Activated naive CD8-positive, alpha-beta T cell treated with anti-CD3 and anti-CD28 coated beads for 36 hours (primary cell): ENCODE data around the gene SOWAHB. TPM values are rescaled to one million over a fixed set of nuclear protein-coding genes. Genes with fewer than 3 reads are reported as not detected.

Source experiments
- DNase-seq: peaks from one replicate; pipeline ENCODE4 v3.0.0; 2021
- H3K27ac Mint-ChIP-seq: one replicate; pipeline ENCODE4 v1.8.0; 2022; ENCODE audit warnings: mild to moderate bottlenecking, moderate library complexity, mixed read lengths
- H3K27me3 Mint-ChIP-seq: one replicate; pipeline ENCODE4 v1.8.0; 2022; ENCODE audit warnings: mild to moderate bottlenecking, mixed read lengths
- H3K36me3 Mint-ChIP-seq: one replicate; pipeline ENCODE4 v1.8.0; 2021; ENCODE audit warnings: mild to moderate bottlenecking, mixed read lengths
- H3K4me1 Mint-ChIP-seq: one replicate; pipeline ENCODE4 v1.8.0; 2021; ENCODE audit warnings: mixed read lengths
- H3K4me3 Mint-ChIP-seq: one replicate; pipeline ENCODE4 v1.8.0; 2022; ENCODE audit warnings: mild to moderate bottlenecking, moderate library complexity, mixed read lengths
- H3K9me3 Mint-ChIP-seq: one replicate; pipeline ENCODE4 v1.8.0; 2022; ENCODE audit warnings: mixed read lengths
- total RNA-seq, 2 experiments: library from RNA; stranded (reverse); gene quantifications; one replicate each; pipeline ENCODE4 v1.2.3, GENCODE V29; 2021

Gene SOWAHB, protein sequence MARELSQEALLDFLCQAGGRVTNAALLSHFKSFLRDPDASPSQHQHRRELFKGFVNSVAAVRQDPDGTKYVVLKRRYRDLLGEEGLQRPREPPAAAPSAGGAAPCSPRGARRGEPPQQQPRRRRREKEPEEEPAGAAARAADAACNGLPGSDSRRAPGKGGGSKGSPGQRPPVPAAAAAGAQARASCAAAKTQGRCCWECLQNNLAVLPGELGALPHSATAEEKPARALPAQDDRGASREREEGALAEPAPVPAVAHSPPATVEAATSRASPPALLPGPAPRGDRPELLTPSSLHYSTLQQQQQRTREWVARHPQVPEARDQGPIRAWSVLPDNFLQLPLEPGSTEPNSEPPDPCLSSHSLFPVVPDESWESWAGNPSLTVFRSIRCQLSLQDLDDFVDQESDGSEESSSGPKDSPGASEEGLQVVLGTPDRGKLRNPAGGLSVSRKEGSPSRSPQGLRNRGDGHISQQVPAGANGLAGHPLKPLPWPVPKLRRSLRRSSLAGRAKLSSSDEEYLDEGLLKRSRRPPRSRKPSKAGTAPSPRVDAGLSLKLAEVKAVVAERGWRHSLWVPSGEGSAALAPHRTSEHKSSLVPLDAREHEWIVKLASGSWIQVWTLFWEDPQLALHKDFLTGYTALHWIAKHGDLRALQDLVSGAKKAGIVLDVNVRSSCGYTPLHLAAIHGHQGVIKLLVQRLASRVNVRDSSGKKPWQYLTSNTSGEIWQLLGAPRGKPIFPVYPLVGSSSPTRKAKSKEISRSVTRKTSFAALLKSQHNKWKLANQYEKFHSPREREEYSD
- under 1 TPM in 1 of 2 experiments, not detected in 1; 0.12 TPM for total RNA-seq

DNA sequence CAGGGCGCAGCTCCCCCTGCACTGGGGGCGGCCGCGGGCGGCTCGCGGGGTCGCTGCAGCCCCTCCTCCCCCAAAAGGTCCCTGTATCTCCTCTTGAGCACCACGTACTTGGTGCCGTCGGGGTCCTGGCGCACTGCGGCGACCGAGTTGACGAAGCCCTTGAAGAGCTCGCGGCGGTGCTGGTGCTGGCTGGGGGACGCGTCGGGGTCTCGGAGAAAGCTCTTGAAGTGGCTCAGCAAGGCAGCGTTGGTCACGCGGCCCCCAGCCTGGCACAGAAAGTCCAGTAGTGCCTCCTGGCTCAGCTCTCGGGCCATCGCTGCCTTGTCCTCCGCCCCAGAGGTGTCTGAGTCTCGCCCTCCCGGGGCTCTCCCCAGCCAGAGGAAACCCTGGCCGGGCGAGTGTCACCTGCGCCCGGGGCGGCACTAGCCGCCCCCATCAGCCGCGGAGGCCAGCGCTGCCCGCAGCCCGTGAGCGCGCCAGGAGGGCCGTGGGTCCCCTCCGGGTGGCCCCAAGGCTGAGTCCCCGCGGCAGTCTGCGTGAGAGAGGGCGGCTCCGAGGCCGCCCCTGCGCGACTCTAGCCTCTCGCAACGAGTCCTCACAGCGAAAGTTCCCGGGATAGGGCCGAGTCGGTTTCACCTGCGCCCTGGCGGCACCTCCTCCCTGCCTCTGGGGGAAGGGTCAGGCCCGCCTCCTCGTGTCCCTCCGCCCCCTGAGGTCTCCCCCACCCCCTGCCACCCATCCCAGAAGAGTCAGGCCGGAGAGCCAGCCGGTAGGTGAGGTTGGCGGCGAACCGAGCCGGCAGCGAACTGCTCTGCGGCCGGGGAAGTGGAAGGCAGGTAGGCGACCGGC is at the start of gene SOWAHB:
Gene SOWAHB (minus strand): TSS at position 609 of the 849 bp plus-strand sequence. CDS start 295 bp downstream, at position 314.
- peak; percentile 32 for DNase-seq
- Mint-ChIP-seq H3K9me3 (no peaks in the 10 kb centered on the region), H3K36me3 (no peaks in the 10 kb centered on the region), H3K4me1 (peaks cover 3% of the 10 kb centered on the region), H3K27ac (no peak within 1 kb of the TSS), H3K4me3 (peak within 1 kb of the TSS; percentile 66), H3K27me3 (peaks cover 50% of the 10 kb centered on the region)

DNA sequence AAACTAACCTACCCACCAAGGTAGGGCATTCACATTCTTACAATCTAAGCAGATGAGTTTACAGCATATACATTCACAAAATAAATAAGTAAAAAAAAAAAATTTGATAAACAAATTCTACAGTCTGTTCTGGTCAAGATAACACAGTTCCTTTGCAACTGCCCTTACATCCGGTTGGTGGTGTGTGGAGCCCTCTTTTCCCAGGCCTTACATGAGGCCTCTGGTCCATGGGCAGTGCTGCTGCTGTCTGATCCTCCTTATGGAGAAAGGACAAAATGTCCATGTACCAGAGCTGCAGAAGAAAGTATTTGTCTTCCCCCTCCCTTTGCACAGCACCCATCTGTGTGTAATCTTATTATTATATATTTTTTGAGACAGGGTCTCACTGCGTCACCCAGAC is 49.4 kb upstream of the SOWAHB start:
- H3K27ac Mint-ChIP-seq: no peak overlapping the region
- peaks cover 23% of the 10 kb centered on the region for H3K36me3 Mint-ChIP-seq
- H3K27me3 Mint-ChIP-seq: no peaks in the 10 kb centered on the region
- DNase-seq: no peak
- peaks cover 18% of the 10 kb centered on the region for H3K4me1 Mint-ChIP-seq
- H3K9me3 Mint-ChIP-seq: peaks cover 2% of the 10 kb centered on the region
- H3K4me3 Mint-ChIP-seq: no peak overlapping the region

DNA sequence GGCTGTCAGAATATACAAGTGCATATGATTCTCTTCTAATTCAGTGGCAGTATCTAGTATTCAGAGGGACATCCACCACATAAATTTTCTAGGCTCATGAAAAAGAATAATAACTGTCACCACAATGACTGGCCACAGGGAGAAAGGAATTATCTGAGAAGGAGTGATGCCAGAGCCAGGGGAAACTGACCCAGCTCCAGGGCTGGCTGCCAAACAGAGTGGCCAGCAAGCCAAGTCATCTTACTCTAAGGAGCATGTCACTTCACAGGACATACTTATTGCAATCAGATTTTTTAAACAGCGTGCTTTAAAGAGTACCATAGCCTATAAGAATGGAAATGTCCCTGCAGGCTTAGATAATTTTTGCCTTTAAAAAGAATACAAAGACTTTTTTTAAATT is 45.8 kb upstream of the SOWAHB start:
- Mint-ChIP-seq H3K4me1 (peaks cover 5% of the 10 kb centered on the region), H3K4me3 (no peak overlapping the region), H3K27me3 (no peaks in the 10 kb centered on the region), H3K27ac (no peak overlapping the region), H3K36me3 (peaks cover 23% of the 10 kb centered on the region), H3K9me3 (peaks cover 14% of the 10 kb centered on the region)
- DNase-seq: no peak

DNA sequence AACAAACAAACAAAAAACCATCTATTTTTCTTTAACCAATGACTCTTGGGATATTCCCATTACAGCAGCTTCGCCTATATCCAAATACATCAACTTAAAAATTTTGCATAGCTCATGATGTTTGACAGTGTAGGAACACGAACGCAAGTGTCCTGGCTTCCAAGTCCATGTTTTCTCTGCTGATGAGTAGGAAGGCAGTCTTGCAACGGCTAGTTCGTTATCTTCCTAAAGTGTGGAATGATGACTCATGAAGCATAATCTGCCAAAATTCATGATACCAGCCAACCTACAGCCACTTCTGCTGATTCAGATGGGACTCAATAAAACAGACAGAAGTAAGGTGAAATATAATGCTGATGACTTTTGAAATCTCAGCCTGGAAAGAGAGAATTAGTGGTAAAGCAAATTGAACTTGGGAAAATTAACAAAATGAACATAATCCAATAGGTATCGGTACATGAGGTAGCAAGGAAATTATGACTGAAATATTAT is 45.2 kb upstream of the SOWAHB start:
- DNase-seq: no peak
- Mint-ChIP-seq H3K4me1 (no peaks in the 10 kb centered on the region), H3K9me3 (peaks cover 18% of the 10 kb centered on the region), H3K27ac (no peak overlapping the region), H3K36me3 (peaks cover 21% of the 10 kb centered on the region), H3K27me3 (no peaks in the 10 kb centered on the region), H3K4me3 (no peak overlapping the region)

DNA sequence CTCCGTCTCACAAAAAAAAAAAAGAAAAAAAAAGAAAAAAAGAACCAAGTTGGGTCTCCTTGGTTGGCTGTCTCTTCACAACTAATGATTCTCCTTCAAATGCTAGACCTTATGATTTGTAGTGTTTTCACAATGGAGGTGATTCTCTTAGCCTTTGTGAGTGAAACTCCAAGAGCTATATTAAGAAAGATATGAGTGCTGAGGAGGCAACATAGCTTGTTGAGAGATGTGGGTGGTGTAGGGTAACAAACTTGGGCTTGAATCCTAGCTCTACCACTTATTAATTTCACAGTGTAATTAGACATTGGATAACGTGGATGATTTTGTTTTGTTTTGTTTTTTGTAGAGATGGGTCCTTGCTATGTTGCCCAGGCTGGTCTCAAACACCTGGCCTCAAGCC is 41.2 kb upstream of the SOWAHB start:
- Mint-ChIP-seq H3K36me3 (peaks cover 15% of the 10 kb centered on the region), H3K9me3 (peaks cover 19% of the 10 kb centered on the region), H3K27me3 (no peaks in the 10 kb centered on the region), H3K4me1 (no peaks in the 10 kb centered on the region), H3K27ac (no peak overlapping the region), H3K4me3 (no peak overlapping the region)
- DNase-seq: no peak

DNA sequence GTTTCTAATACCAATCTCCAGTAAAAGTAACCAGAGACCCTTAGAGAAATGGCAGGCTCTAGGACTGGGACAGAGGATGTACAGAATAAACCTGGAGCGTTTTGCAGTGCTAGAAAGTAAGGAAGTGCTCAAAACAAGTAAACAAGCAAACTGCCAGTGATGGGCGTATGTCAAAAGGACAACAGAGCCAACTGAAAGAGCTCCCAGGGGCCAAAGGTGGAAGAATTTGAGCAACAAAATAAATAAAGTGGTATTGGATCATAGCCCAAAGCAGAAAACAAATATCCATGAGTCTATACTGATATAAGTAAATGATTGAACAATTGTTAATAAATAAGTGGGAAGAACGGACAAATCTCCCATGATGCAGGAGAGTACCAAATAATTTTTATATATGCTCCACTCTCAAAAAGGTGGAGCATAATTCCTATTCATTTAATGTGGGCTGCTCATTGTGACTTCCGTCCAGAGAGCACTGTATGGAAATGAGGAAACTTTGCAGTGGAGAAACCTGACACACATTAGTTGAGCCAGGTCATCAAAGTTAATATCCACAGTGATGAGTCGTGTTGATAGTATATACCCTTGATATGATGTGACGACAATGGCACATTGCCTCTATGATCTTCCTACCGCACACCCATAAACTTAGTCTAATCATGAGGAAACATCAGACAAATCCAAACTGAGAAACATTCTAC is 33.8 kb upstream of the SOWAHB start:
- no peaks in the 10 kb centered on the region for H3K36me3 Mint-ChIP-seq
- no peak overlapping the region for H3K4me3 Mint-ChIP-seq
- no peaks in the 10 kb centered on the region for H3K4me1 Mint-ChIP-seq
- H3K27me3 Mint-ChIP-seq: no peaks in the 10 kb centered on the region
- no peak for DNase-seq
- no peak overlapping the region for H3K27ac Mint-ChIP-seq
- no peaks in the 10 kb centered on the region for H3K9me3 Mint-ChIP-seq

DNA sequence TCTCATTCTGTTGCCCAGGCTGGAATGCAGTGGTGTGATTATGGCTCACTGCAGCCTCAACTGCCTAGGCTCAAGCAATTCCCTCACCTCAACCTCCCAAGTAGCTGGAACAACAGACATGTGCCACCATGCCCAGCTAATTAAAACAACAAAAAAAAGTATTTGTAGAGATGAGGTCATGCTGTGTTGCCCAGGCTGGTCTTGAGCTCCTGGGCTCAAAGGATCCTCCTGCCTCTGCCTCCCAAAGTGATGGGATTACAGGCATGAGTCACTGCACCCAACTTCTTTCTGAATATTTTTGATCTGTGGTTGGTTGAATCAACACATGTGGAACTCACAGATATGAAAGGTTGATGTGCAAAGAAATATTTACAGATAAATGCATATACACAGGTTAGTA is 33.1 kb upstream of the SOWAHB start:
- Mint-ChIP-seq H3K9me3 (no peaks in the 10 kb centered on the region), H3K36me3 (no peaks in the 10 kb centered on the region), H3K4me1 (no peaks in the 10 kb centered on the region), H3K27me3 (no peaks in the 10 kb centered on the region), H3K4me3 (no peak overlapping the region), H3K27ac (no peak overlapping the region)
- DNase-seq: no peak

DNA sequence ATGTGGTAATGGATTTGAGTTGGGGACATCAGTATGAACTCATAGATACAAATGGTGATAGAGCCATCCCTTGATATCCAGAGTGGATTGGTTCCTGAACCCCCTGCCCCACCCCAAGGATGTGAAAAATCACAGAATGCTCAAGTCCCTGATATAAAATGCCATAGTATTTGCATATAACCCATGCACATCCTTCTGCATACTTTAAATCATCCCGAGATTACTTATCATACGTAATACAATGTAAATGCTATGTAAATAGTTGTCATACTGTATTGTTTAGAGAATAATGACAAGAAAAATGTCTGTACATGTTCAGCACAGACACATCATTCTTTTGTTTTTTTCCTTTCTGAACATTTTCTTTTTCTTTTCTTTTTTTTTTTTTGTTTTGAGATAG is 32.7 kb upstream of the SOWAHB start:
- Mint-ChIP-seq H3K27me3 (no peaks in the 10 kb centered on the region), H3K27ac (no peak overlapping the region), H3K4me3 (no peak overlapping the region), H3K9me3 (no peaks in the 10 kb centered on the region), H3K36me3 (no peaks in the 10 kb centered on the region), H3K4me1 (no peaks in the 10 kb centered on the region)
- DNase-seq: no peak

DNA sequence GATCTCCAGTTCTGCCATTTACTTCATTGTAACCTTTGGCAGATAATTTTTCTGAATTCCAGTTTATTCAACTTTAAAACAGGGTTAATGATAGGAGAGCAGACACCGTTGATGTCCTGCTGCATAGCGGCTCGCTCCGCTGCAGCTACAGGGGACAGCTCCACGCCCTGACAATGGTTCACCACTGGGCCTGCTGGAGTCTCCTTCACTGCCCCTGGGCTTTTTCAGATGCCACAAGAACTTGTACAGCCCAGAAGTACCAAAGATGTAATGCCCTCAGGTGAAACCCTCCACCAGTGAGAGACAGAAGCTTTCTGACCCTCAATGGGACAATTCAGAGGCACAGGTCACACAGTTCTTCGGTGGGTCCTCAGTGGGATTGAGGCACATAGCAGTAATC is 28.9 kb upstream of the SOWAHB start:
- H3K27me3 Mint-ChIP-seq: no peaks in the 10 kb centered on the region
- no peaks in the 10 kb centered on the region for H3K36me3 Mint-ChIP-seq
- no peak overlapping the region for H3K27ac Mint-ChIP-seq
- H3K9me3 Mint-ChIP-seq: no peaks in the 10 kb centered on the region
- H3K4me3 Mint-ChIP-seq: no peak overlapping the region
- H3K4me1 Mint-ChIP-seq: no peaks in the 10 kb centered on the region
- no peak for DNase-seq

DNA sequence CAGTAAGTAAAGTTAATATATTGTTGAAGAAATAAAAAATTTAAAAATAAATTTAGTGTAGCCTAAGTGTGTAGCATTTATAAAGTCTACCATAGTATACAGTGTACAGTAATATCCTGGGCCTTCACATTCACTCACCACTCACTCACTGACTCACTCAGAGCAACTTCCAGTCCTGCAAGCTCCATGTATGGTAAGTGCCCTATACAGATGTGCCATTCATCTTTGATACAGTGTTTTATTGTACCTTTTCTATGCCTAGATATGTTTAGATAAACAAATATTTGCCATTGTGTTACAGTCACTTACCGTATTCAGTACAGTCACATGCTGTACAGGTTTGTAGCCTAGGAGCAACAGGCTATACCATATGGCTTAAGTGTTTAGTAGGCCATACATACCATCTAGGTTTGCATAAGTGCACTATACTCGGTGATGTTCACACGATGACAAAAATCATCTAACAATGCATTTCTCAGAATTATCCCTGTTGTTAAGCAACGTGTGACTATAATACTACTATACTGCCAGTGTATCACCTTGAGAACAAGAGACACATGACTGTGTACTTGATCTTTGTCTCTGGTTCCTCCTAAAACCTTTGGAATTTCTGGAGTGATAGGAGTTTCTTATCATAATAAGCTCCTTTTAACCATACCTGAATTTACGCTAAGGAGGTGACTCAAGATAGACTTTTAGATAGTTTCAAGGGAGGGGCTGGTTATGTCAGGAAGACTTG is 25.8 kb upstream of the SOWAHB start:
- no peaks in the 10 kb centered on the region for H3K9me3 Mint-ChIP-seq
- H3K27ac Mint-ChIP-seq: no peak overlapping the region
- H3K4me1 Mint-ChIP-seq: no peaks in the 10 kb centered on the region
- H3K4me3 Mint-ChIP-seq: no peak overlapping the region
- DNase-seq: no peak
- H3K27me3 Mint-ChIP-seq: no peaks in the 10 kb centered on the region
- no peaks in the 10 kb centered on the region for H3K36me3 Mint-ChIP-seq

DNA sequence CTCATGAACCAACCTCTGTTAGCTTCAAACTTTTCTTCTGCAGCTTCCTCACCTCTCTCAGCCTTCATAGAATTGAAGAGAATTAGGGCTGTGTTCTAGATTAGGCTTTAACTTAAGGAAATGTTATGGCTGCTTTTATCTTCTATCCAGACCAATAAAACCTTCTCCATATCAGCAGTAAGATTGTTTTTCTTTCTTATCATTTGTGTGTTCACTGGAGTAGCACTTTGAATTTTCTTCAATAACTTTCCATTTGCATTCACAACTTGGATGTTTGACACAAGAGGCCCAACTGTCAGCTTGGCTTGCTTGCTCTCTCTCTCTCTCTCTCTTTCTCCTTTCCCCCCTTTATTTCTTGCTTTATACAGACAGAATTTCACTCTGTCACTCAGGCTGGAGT is 22.8 kb upstream of the SOWAHB start:
- H3K27me3 Mint-ChIP-seq: no peaks in the 10 kb centered on the region

DNA sequence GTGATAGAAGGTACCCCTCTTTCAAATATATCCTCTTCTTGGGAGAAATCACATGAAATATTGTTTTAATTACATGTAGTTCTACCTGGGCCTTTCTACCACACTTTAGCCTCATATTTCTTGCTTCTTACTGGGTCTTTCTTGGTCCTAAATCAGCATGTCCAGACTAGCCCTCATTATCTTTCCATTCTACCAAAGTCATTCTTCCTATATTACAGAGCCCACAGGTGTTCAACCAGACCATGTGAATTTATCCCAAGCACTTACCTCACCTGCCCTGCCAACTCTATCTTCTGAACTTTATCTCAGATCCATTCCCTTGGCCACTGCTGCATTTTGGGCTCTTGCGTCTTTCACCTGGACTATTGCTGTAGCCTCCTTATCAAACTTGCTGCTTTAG is 11.8 kb upstream of the SOWAHB start:
- DNase-seq: no peak
- no peaks in the 10 kb centered on the region for H3K36me3 Mint-ChIP-seq
- H3K27me3 Mint-ChIP-seq: no peaks in the 10 kb centered on the region
- no peaks in the 10 kb centered on the region for H3K4me1 Mint-ChIP-seq
- H3K9me3 Mint-ChIP-seq: peaks cover 6% of the 10 kb centered on the region
- H3K4me3 Mint-ChIP-seq: no peak overlapping the region
- no peak overlapping the region for H3K27ac Mint-ChIP-seq

More for the DNA sequence above, 22.8 kb upstream of the SOWAHB start:
- Mint-ChIP-seq H3K4me3 (no peak overlapping the region), H3K9me3 (no peaks in the 10 kb centered on the region), H3K36me3 (no peaks in the 10 kb centered on the region), H3K27ac (no peak overlapping the region), H3K4me1 (no peaks in the 10 kb centered on the region)
- no peak for DNase-seq

DNA sequence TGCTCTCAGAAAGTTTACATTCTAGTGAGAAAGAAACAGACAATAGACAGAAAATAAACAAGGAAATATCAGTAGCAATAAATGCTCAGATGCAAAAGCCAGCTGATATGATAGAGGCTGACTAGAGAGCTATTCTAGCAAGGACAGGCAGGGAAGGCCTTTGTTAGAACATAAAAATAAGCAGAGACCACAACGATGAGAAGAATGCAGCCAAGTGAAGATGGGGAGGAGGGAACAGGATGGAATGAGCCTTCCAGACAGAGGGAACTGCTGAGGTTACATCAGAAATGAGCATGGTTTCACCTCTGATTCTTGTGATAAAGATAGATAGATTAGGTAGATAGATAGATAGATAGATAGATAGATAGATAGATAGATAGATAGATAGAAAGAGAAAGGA is 7.6 kb upstream of the SOWAHB start:
- peaks cover 6% of the 10 kb centered on the region for H3K9me3 Mint-ChIP-seq
- no peak for DNase-seq
- no peak overlapping the region for H3K4me3 Mint-ChIP-seq
- no peaks in the 10 kb centered on the region for H3K36me3 Mint-ChIP-seq
- no peaks in the 10 kb centered on the region for H3K27me3 Mint-ChIP-seq
- H3K27ac Mint-ChIP-seq: no peak overlapping the region
- H3K4me1 Mint-ChIP-seq: no peaks in the 10 kb centered on the region

DNA sequence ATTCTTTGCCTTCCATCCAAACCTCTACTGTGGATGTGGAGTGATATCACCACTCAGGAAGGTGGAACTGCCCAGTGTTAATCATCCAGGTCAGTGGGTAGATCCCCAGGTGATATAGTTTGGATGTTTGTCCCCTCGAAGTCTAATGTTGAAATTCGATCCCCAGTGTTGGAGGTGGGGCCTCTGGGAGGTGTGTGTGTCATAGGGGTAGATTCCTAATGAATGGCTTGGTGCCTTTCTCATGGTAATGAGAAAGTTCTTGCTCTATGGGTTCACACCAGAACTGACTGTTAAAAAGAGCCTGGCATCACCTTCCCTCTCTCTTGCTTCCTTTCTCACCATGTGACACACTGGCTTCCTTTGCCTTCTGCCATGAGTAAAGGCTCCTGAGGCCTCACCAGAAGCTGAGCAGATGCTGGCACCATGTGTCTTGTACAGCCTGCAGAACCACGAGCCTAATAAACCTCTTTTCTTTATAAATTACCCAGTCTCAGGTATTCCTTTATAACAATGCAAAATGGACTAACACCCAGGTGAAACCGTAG is 6.8 kb upstream of the SOWAHB start:
- Mint-ChIP-seq H3K9me3 (peaks cover 6% of the 10 kb centered on the region), H3K4me1 (no peaks in the 10 kb centered on the region), H3K27me3 (peaks cover 8% of the 10 kb centered on the region), H3K27ac (no peak overlapping the region), H3K4me3 (no peak overlapping the region), H3K36me3 (no peaks in the 10 kb centered on the region)
- DNase-seq: no peak
